ENCODE data around the gene VPS16.
A peak's percentile ranks its signal among the peaks of the same experiment; 100 is the strongest.

VPS16 gene

DNA sequence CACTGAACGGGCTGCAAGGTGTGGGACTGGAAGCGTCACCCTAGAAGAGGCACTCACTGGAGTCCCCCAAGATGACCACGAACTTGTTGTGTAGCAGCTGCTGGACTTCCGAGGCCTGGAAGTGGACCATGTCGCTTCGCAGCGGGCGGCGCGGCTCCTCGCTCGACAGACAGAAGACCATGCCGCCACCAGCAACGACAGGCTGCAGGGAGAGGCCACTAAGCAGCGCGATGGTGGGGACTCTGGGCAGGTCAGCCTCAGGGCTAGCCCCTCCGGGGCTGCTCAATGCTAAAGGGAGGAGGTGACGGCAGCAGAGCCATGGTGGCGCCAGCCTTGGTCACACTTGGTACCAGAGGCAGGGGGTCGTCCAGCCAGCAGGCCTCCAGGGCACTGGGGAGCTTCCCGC, 810 bp upstream of the VPS16 start:
- peak overlapping the region; percentile 42; the same call in 1 of the 2 replicates for H3K4me2 ChIP-seq
- no peaks in the 10 kb centered on the region for H3K36me3 ChIP-seq (ENCODE audit: insufficient read depth)
- no peak overlapping the region for H3K9ac ChIP-seq
- no peaks in the 10 kb centered on the region for H3K79me2 ChIP-seq (ENCODE audit: insufficient read depth, low read depth)
- no peaks in the 10 kb centered on the region for H3K27me3 ChIP-seq (ENCODE audit: insufficient read depth, low read depth)
- no peak overlapping the region for H3K4me3 ChIP-seq (IDR thresholded peaks at IDR 0.05; ENCODE audit: insufficient read depth, low read depth, low read length)
- no peak overlapping the region for H3K27ac ChIP-seq
- TF ChIP-seq, protein P1, sequence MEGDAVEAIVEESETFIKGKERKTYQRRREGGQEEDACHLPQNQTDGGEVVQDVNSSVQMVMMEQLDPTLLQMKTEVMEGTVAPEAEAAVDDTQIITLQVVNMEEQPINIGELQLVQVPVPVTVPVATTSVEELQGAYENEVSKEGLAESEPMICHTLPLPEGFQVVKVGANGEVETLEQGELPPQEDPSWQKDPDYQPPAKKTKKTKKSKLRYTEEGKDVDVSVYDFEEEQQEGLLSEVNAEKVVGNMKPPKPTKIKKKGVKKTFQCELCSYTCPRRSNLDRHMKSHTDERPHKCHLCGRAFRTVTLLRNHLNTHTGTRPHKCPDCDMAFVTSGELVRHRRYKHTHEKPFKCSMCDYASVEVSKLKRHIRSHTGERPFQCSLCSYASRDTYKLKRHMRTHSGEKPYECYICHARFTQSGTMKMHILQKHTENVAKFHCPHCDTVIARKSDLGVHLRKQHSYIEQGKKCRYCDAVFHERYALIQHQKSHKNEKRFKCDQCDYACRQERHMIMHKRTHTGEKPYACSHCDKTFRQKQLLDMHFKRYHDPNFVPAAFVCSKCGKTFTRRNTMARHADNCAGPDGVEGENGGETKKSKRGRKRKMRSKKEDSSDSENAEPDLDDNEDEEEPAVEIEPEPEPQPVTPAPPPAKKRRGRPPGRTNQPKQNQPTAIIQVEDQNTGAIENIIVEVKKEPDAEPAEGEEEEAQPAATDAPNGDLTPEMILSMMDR (conservative IDR thresholded peaks at IDR 0.05; ENCODE audit: low read depth, low read length) = no peak
- H4K20me1 ChIP-seq (ENCODE audit: insufficient read depth) = no peaks in the 10 kb centered on the region
- H2AFZ ChIP-seq (ENCODE audit: low read depth) = no peak overlapping the region; the same call in 1 of the 2 replicates
- no peaks in the 10 kb centered on the region for H3K4me1 ChIP-seq (ENCODE audit: low read depth, poor library complexity, severe bottlenecking)

DNA sequence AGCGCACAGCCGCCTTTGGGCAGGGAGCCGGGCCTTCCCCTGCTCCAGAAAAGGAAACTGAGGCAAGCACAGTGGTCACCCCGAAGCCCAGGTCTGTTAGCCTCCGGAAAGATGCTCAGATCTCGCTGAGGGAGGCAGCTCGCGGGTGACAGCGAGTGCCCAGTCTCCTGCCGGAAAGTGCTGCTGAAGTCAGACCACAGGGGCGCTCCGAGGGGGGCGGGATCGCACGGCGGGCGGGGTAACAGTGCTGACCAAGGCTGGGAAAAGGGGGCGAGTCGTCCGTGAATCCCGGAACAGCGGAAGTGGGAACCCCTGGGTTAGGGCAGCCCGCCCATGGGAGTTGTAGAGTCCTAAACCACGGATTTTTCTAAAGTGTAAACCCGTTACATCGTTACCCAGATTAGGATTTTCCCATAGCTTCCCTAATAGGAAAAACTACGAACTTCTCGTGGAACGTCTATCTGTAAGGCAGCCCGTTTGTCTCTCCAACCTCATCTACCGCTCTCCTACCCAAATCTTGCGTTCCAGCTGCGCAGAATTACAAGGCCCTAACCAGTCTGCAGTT, 504 bp downstream of the VPS16 start:
- H4K20me1 ChIP-seq (ENCODE audit: insufficient read depth) = no peaks in the 10 kb centered on the region
- H3K36me3 ChIP-seq (ENCODE audit: insufficient read depth) = no peaks in the 10 kb centered on the region
- TF ChIP-seq, protein P1 (conservative IDR thresholded peaks at IDR 0.05; ENCODE audit: low read depth, low read length) = no peak
- peak overlapping the region; percentile 29; the same call in 1 of the 2 replicates for H3K4me2 ChIP-seq
- peak overlapping the region; percentile 54; the same call in 1 of the 2 replicates for H2AFZ ChIP-seq (ENCODE audit: low read depth)
- no peak overlapping the region for H3K4me3 ChIP-seq (IDR thresholded peaks at IDR 0.05; ENCODE audit: insufficient read depth, low read depth, low read length)
- no peak overlapping the region for H3K27ac ChIP-seq
- H3K4me1 ChIP-seq (ENCODE audit: low read depth, poor library complexity, severe bottlenecking) = no peaks in the 10 kb centered on the region
- no peaks in the 10 kb centered on the region for H3K79me2 ChIP-seq (ENCODE audit: insufficient read depth, low read depth)
- H3K9ac ChIP-seq = no peak overlapping the region; the same call in 1 of the 2 replicates
- H3K27me3 ChIP-seq (ENCODE audit: insufficient read depth, low read depth) = no peaks in the 10 kb centered on the region

DNA sequence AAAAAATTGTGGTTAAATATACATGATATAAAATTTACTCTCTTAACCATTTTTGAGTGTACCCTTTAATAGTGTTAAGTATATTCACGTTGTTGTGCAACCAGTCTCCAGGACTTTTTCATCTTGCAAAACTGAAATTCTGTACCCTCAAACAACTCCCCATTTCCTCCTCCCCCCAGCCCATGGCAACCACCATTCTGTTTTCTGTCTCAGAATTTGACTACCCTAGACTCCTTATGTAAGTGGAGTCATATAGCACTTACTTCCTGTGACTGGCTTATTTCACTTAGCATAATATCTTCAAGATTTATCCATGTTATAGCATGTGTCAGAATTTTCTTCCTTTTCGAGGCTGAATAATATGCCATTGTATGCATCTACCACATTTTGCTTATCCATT, 5.1 kb downstream of the VPS16 start:
- Histone ChIP-seq H3K36me3 (ENCODE audit: insufficient read depth) (no peaks in the 10 kb centered on the region), H3K4me2 (no peak overlapping the region), H3K27ac (no peak overlapping the region), H3K27me3 (ENCODE audit: insufficient read depth, low read depth) (no peaks in the 10 kb centered on the region), H3K79me2 (ENCODE audit: insufficient read depth, low read depth) (no peaks in the 10 kb centered on the region), H3K9ac (no peak overlapping the region), H4K20me1 (ENCODE audit: insufficient read depth) (no peaks in the 10 kb centered on the region), H3K4me3 (IDR thresholded peaks at IDR 0.05; ENCODE audit: insufficient read depth, low read depth, low read length) (no peak overlapping the region), H3K4me1 (ENCODE audit: low read depth, poor library complexity, severe bottlenecking) (no peaks in the 10 kb centered on the region), H2AFZ (ENCODE audit: low read depth) (no peak overlapping the region)
- TF ChIP-seq, protein P1 (conservative IDR thresholded peaks at IDR 0.05; ENCODE audit: low read depth, low read length) = no peak

DNA sequence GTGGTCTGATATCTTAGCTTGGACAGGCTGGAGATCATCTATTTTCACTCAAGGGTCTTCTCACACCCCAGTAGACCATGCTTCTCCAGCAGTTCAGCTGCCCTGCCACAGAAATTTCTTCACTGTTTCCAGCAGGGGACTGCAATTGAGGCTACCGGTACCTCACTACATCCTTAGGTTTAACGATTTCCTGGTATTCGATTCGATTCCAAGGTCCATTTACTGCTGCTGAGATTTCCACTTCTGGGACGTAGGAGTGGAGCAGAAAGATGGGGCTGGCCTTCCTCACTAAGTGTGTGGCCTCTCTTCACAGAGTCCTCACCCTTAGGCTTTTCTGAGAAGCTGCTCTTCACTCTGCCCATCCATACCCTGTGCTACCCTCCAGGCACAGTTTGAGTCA, 6.2 kb downstream of the VPS16 start:
- no peaks in the 10 kb centered on the region for H3K4me1 ChIP-seq (ENCODE audit: low read depth, poor library complexity, severe bottlenecking)
- no peaks in the 10 kb centered on the region for H4K20me1 ChIP-seq (ENCODE audit: insufficient read depth)
- no peak overlapping the region for H3K9ac ChIP-seq
- no peak overlapping the region for H3K27ac ChIP-seq
- H3K4me2 ChIP-seq = no peak overlapping the region
- H3K36me3 ChIP-seq (ENCODE audit: insufficient read depth) = no peaks in the 10 kb centered on the region
- TF ChIP-seq, protein P1 (conservative IDR thresholded peaks at IDR 0.05; ENCODE audit: low read depth, low read length) = no peak
- H3K4me3 ChIP-seq (IDR thresholded peaks at IDR 0.05; ENCODE audit: insufficient read depth, low read depth, low read length) = no peak overlapping the region
- no peaks in the 10 kb centered on the region for H3K27me3 ChIP-seq (ENCODE audit: insufficient read depth, low read depth)
- H2AFZ ChIP-seq (ENCODE audit: low read depth) = no peak overlapping the region
- no peaks in the 10 kb centered on the region for H3K79me2 ChIP-seq (ENCODE audit: insufficient read depth, low read depth)
